Right ventricle myocardium superior (tissue), 1 donor: ENCODE measurements around the gene ROCK2. TPM values are rescaled to one million over a fixed set of nuclear protein-coding genes. Genes with fewer than 3 reads are reported as not detected.
"Not testable (repeated sequence)": the region's sequence is repeated elsewhere in the genome, so short reads cannot be mapped to it uniquely, and the experiment has no call there.

ENCODE experiments used
- ATAC-seq: fragments of 200-7000 bp; cut with Tn5 transposase; one replicate; pipeline ENCODE4 v1.9.1; 2020; ENCODE audit warnings: mild to moderate bottlenecking; ENCODE audit not compliant: poor library complexity
- DNase-seq: peaks from one replicate; pipeline ENCODE4 v3.0.0-alpha.2; 2020
- intact Hi-C: fragments of 100-400 bp; cut with DNase I; formaldehyde crosslinking; loops from one replicate; pipeline ENCODE4 v1.11.2; 2022
- total RNA-seq: library from RNA; stranded (reverse); fragmentation: NEBNext Ultra II Directional; extraction: Animal tissue kit (Norgen Biotek cat#: 25700); gene quantifications from one replicate; pipeline ENCODE4 v1.2.1, GENCODE V29; 2021
- donor health status: DM: no; HTN: yes; CAD: no; lungs with severe emphysema.

ROCK2 gene
- total RNA-seq, 1 donor from 2014 or later = 31.5 TPM

GRCh38 chr2:11290713-11291112 lies 53.7 kb downstream of the ROCK2 start:
- intact Hi-C loops = no loop called here
- ATAC-seq (no peak), DNase-seq (no peak)

GRCh38 chr2:11290211-11290610 lies 54.2 kb downstream of the ROCK2 start:
- intact Hi-C loops = no loop called here
- DNase-seq = no peak
- no peak for ATAC-seq

GRCh38 chr2:11288431-11288830 lies 56.0 kb downstream of the ROCK2 start:
- intact Hi-C loops = no loop called here
- DNase-seq (no peak), ATAC-seq (no peak)

DNA sequence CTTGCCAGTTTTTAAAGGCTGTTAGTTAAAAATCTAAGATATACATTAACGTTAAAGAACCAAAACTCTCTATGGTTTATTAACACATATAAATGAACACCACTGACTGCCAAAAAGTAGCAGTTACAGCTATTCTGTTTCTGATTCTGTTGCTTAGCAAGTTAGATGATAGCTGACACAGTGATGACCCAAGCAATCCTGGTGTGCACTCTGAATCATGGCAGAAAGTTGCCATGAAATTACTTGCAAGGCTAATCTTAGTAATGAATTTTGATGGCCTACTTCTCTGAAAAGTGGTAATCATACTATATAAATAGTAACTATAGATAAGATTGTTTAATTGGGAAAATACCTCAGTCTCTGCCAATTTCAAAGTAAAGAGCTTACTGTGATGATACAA lies 57.7 kb downstream of the ROCK2 start:
- intact Hi-C loops = no loop called here
- no peak for DNase-seq
- ATAC-seq = peak; percentile 83

DNA sequence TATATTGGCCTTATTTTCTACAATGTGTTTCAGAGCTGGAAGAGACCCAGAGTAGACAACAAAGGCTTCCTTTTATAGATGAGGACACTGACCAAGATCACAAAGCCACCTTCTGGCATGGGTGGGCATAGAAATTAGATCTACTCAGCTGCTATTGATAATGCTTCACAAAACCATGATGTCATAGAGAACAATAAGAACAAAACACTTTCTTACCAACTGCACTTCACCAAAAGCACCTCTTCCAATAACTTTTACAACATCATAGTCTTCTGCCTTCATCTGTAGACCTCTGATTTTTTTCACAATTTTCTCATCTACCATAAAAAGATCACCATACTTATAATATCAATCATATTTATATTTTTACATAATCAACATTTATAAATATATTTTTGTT lies 58.1 kb downstream of the ROCK2 start:
- intact Hi-C loops = no loop called here
- no peak for ATAC-seq
- DNase-seq = no peak

DNA sequence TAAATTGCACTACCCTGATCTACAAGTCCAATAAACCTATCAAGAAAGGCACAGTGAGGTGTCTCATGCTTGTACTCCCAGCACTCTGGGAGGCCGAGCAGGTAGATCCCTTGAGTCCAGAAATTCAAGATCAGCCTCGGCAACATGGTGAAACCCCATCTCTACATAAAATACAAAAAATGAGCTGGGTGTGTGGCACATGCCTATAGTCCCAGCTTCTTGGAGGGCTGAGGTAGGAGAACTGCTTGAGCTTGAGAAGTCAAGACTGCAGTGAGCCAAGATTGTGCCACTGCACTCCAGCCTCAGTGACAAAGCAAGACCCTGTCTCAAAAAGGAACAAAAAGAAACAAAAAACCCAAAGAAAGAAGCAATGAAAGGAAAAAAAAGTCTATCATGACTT lies 58.9 kb downstream of the ROCK2 start:
- ATAC-seq = no peak
- no peak for DNase-seq
- intact Hi-C loops = no loop called here

DNA sequence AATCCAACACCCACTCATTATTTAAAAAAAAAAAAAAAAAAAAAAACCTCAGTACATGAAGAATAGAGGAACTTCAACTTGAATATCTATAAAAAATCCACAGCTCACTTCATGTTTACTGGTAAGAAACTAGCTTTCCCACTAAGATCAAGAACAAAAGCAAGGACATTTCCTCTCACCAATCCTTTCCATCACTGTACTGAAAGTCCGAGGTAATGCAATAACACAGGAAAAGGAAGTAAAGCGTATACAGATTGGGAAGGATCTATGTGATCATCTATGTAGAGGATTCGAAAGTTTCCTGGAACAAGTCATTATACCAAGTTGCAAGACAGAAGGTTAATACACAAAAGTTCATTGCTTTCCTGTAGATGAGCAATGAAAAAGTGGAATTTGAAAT lies 63.2 kb downstream of the ROCK2 start:
- ATAC-seq = no peak
- no peak for DNase-seq
- intact Hi-C loops = no loop called here

GRCh38 chr2:11280713-11281112 lies 63.7 kb downstream of the ROCK2 start:
- ATAC-seq = no peak
- no peak for DNase-seq
- intact Hi-C loops = no loop called here

DNA sequence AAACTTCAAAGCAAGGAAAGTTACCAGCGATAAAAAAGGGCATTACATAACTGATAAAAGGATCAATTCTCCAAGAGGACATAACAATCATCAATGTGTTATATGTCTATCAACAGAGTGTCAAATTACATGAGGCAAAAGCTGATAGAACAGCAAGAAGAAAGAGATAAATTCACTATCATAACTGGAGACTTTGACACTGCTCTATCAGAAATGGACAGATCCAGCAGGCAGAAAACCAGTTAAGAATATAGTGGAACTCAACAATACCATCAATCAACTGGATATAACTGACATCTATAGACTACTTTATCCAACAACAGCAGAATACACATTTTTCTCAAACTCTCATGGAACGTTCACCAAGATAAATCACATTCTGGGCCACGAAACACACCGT lies 65.0 kb downstream of the ROCK2 start:
- intact Hi-C loops = no loop called here
- DNase-seq (no peak), ATAC-seq (no peak)

- ATAC-seq (no peak), DNase-seq (no peak)
- intact Hi-C loops = no loop called here
These were observed 66.2 kb downstream of the ROCK2 start for GRCh38 chr2:11278219-11278618.

DNA sequence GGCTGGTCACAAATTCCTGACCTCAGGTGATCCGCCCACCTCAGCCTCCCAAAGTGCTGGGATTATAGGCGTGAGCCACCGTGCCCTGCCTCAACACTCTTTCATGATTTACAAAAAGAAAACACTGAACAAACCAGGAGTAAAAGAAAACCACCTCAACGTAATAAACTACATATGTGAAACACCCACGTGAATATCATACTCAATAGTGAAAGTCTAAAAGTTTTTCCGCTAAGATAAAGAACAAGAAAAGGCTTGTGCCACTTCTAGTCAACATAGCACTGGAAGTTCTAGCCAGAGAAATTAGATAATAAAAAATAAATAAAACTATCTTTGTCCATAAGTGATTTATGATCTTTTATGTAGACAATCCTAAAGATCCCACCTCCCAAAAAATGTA lies 68.5 kb downstream of the ROCK2 start:
- ATAC-seq (no peak), DNase-seq (no peak)
- intact Hi-C loops = no loop called here

DNA sequence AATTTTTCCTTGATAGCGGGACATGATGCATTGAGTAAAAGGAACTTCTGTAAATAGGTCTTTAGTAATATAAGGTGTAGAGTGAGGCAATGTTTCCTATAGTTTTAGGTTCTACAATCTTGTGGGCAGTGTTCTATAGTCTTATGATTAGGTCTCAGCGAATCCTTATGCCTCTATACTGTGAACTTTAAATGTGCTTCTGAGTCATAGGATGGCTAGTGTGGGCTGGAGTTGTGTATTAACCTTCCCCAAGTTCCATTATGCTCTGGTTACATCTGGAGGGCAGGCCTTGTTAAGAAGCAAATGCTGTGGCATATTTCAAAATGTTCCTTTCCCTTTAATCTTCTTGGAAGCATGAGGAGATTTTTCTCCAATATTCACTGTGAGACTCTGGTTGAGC lies 73.5 kb downstream of the ROCK2 start:
- no peak for ATAC-seq
- intact Hi-C loops = no loop called here

DNA sequence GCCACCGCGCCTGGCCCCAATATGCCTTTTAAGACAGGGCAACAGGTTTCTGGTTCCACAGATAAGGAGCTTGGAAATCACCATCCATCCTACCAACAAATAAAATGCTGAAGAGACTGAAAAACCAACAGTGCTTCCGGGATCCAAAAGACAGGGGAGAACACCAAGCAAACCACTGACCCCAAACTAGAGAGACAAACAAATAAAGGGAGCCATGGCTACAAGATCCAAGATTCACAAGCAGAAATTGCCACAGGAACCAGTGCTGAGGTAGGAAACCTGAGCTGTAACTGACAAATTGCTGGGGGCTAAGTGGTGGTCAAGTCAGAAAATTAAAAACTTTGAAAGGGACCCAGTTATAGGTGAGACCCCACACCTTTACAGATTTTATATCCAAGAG lies 76.5 kb downstream of the ROCK2 start:
- intact Hi-C loops = no loop called here
- DNase-seq = no peak
- ATAC-seq = no peak

More for the DNA sequence above, 73.5 kb downstream of the ROCK2 start:
- DNase-seq = no peak

- no peak for DNase-seq
- no peak for ATAC-seq
- intact Hi-C loops = no loop called here
These were observed 79.6 kb downstream of the ROCK2 start for GRCh38 chr2:11264818-11265217.

DNA sequence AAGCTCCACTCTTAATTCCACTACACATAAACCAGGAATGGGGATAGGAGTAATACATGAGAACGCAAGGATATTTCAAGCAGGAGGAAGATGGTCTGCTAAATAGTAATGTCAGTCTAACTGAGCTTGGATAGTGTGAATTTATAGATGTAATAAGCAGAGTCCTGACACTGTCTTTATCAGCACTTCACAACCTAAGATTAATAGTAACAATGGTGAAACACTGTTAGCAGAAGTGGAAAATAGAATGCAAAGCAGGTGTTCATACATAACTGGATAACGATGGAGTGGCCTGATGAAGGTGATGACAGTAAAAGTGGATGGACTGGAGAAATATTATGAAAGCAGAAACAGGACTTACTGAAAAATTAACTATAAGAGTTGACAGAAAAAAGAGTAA lies 80.4 kb downstream of the ROCK2 start:
- ATAC-seq = peak; percentile 52
- intact Hi-C loops = no loop called here
- DNase-seq = no peak

DNA sequence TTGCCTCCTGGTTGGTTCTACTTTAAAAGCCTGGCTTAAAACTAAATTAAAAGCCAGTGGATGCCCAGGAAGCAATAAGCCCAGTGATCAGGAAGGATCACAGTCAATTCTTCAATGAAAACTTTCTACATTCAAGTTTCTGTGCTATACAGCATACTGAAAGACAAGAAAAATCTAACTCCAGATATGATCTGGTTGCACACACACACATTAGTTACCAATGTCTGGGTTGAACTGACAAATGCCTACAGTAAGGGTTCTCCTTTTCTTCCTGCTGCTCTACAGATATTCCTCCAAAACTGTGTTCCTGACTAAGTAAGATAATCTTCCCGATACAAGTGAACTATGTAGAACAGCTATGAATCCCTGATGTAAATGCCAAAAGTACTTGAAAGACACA lies 81.3 kb downstream of the ROCK2 start:
- ATAC-seq = no peak

DNA sequence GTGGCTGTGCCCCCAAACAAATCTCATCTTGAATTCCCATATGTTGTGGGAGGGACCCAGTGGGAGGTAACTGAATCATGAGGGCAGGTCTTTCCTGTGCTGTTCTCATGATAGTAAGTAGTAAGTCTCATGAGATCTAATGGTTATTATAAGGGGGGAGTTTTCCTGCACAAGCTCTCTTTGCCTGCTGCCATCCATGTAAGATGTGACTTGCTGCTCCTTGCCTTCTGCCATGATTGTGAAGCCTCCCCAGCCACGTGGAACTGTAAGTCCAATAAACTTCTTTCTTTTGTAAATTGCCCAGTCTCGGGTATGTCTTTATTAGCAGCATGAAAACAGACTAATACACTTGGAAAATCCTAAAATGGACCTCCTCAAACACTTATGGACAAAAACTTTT lies 82.0 kb downstream of the ROCK2 start:
- ATAC-seq, DNase-seq, intact Hi-C loops: not testable (repeated sequence)

More for the DNA sequence above, 81.3 kb downstream of the ROCK2 start:
- DNase-seq = no peak
- intact Hi-C loops = no loop called here

DNA sequence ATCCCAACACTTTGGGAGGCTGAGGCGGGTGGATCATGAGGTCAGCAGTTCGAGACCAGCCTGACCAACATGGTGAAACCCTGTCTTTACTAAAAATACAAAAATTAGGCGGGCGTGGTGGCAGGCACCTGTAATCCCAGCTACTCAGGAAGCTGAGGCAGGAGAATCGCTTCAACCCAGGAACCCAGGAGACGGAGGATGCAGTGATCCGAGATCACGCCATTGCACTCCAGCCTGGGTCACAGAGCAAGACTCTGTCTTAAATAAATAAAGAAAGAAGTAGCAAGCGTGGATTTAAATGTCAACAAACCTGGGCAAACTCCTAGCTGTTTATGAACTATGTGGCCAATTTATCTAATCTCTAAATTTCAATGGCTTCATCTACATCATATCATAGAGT lies 82.9 kb downstream of the ROCK2 start:
- DNase-seq, intact Hi-C loops, ATAC-seq: not testable (repeated sequence)

DNA sequence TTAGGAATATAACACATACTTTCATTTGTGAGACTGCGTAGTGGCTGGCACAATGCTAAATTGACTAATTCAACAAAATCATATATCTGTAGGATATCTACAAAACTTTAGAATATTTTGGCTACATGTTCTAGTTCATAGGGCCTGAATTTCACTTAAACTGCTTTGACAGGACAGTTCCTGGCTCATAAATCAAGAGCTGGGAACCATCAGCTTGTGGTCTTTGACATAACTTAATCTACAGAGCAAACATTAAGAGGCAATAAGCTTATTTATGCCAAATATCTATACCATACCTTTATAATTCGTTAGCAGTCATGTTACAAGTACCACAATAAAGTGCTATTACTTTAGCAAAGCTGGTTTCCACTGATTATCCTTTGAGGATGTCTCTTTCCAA lies 83.5 kb downstream of the ROCK2 start:
- no peak for ATAC-seq
- no peak for DNase-seq
- intact Hi-C loops = no loop called here

DNA sequence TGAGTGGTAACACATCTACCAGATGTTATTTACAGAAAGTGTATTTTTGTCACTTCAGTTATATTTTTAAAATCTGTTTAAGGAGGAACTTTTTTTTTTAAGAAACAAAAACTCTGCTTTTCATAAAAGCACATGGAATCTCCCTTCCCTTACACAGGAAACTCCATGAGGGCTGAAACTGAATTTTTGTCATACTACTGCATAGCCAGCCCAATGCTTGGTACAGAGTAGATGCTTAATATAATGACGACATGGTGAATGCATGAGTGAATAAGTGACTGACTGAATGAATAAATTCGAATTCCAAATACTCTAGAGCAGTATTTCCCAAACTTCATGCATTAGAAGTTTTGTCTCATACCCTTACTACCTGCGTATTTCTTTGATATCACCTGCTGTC lies 86.5 kb downstream of the ROCK2 start:
- DNase-seq = no peak
- no peak for ATAC-seq
- intact Hi-C loops = no loop called here

GRCh38 chr2:11257078-11257477 lies 87.4 kb downstream of the ROCK2 start:
- DNase-seq = no peak
- intact Hi-C loops = no loop called here
- no peak for ATAC-seq

GRCh38 chr2:11256166-11256565 lies 88.3 kb downstream of the ROCK2 start:
- intact Hi-C loops = no loop called here
- DNase-seq = no peak
- no peak for ATAC-seq
